Activated CD8-positive, alpha-beta memory T cell treated with anti-CD3 and anti-CD28 coated beads for 36 hours (primary cell): Measurements from ENCODE around the gene FGD5. TPM values are rescaled to one million over a fixed set of nuclear protein-coding genes. Genes with fewer than 3 reads are reported as not detected.

Experiments used
- CTCF ChIA-PET: fragments of 350-600 bp; sonication (Branson Sonifier 250); formaldehyde crosslinking; loops from one replicate; lab custom pipeline; 2021; ENCODE audit warnings: antibody characterized with exemption; lab: Charles Lee
- POLR2A ChIA-PET: fragments of 350-600 bp; sonication (Branson Sonifier 250); formaldehyde crosslinking; loops from one replicate; lab custom pipeline; 2021; ENCODE audit warnings: antibody characterized with exemption; lab: Charles Lee
- total RNA-seq, 2 experiments: library from RNA; stranded (reverse); gene quantifications; one replicate each; pipeline ENCODE4 v1.2.3, GENCODE V29; 2021

The FGD5 gene
- total RNA-seq, 2 experiments from 2014 or later: not detected

GRCh38 chr3:14845826-14846225, 27.1 kb downstream of the FGD5 start:
- POLR2A ChIA-PET: no interaction called here
- CTCF ChIA-PET: no interaction called here

- POLR2A ChIA-PET: no interaction called here
- CTCF ChIA-PET: no interaction called here
Measured at GRCh38 chr3:14846226-14846880, 27.6 kb downstream of the FGD5 start.

DNA sequence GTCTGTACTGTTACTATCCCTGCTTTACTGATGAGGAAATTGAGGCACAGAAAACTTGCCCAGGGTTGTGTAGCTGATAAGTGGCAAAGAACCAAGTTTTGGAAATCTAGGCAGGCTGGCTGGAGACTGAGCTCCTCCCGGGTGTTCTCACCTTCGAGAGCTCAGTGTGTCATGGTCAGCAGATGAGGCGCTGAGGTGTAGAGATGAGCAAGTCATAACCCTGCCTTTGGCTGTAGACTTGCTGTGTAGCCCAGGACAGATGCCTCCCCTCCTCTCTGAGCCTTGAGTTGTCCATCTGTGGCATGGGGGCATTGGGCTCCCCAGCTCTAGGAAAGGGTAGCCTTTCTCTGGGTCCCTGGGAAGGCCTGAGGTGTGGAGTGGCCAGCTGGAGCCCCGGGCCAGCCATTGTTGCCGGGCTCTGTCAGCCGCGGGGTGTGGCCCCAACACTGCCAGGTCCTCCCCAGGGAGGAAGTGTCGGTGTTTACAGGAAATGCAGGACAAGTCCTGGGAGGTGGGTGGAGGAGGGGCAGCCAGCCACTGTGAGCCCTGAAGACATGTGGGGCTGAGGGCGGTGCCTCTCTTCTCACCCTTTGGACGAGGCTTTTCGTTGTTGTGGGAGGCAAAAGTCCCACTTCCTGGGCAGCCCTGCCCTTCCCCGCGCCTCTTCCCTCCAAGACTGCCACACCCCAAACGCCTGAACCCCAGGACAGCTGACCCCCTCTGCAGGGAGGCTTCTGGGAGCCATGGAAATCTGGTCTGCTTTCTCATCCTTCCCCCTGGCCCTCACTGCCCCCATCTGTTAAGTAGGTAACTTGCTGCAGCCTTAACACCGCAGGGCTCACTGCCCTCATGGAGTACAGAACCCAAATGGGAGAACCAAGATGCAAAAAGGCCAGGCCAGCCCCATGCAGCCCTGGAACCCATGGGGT, 29.1 kb downstream of the FGD5 start:
- ChIA-PET POLR2A (no interaction called here), CTCF (interaction anchor here (1.1 kb wide), 1 partner anchor 13 kb away, joined by 3 read pairs; no protein-coding TSS in a partner anchor)

GRCh38 chr3:14848906-14849305, 30.1 kb downstream of the FGD5 start:
- CTCF ChIA-PET: no interaction called here
- POLR2A ChIA-PET: no interaction called here

GRCh38 chr3:14849638-14850230, 31.0 kb downstream of the FGD5 start:
- POLR2A ChIA-PET: no interaction called here

DNA sequence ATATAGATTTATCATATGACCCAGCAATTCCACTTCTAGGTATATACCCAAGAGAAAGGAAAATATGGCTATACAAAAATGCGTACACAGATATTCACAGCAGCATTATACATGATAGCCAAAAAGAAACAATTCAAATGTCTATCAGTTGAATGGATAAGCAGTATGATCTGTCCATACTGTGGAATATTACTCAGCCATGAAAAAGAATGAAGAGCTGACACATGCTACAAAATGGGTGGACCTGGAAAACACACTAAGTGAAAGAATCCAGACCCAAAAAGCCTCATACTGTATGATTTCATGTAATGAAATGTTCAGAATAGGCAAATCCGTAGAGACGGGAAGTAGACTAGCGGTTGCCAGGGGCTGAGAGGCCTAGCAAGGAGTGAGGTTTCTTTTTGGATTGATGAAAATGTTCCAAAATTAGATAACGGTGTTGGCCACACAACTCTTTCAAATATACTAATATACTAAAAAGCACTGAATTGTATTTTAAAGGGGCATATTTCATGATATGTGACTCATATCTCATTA, 33.4 kb downstream of the FGD5 start:
- ChIA-PET CTCF (no interaction called here), POLR2A (no interaction called here)

More at GRCh38 chr3:14849638-14850230, 31.0 kb downstream of the FGD5 start:
- CTCF ChIA-PET: no interaction called here

- POLR2A ChIA-PET: no interaction called here
- CTCF ChIA-PET: no interaction called here
Measured at GRCh38 chr3:14852717-14853116, 34.0 kb downstream of the FGD5 start.

- CTCF ChIA-PET: no interaction called here
- POLR2A ChIA-PET: no interaction called here
Measured at GRCh38 chr3:14853271-14853951, 34.6 kb downstream of the FGD5 start.

- ChIA-PET CTCF (interaction anchor here (0.7 kb wide), 1 partner anchor 207 kb away, joined by 4 read pairs; no protein-coding TSS in a partner anchor), POLR2A (no interaction called here)
Measured at GRCh38 chr3:14857506-14857905, 38.7 kb downstream of the FGD5 start.

DNA sequence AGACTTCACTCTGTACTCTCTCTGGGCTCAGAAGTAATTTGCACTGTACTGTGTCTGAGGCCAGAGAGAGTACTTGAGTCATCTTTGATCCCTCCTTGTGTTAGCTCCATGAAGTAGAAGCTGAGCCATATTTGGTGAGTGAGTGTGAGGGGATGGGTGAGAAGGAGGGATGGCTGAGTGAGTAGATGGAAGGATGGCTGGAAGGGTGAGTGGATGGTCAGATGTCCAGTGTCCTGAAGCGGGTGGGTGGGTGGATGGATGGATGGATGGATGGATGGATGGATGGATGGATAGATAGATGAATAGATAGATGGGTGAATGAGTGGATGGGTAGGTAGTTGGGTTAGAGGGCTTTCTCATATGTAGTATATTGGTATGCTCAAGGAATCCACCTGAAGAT, 39.3 kb downstream of the FGD5 start:
- CTCF ChIA-PET: interaction anchor here (0.7 kb wide), 1 partner anchor 206 kb away, joined by 4 read pairs; no protein-coding TSS in a partner anchor
- POLR2A ChIA-PET: no interaction called here

GRCh38 chr3:14859880-14860279, 41.1 kb downstream of the FGD5 start:
- ChIA-PET POLR2A (no interaction called here), CTCF (no interaction called here)

DNA sequence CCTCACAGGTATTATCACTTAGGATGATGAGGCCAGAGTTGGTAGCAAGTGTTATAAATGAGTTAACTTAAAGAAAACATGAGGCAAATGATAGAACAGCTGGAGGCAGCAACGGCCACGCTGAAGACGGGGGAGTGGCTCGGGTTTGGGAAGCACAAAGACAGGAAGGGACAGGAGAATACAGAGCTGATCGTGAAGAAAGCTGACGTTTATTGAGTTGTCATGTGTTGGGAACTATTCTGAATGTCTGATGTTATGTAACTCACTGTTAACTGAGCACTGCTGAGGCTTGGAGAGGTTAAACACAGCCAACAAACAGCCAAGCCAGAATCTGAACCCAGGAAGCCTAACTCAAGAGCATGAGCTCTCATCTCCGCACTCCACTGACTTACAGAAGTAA, 42.3 kb downstream of the FGD5 start:
- CTCF ChIA-PET: no interaction called here
- POLR2A ChIA-PET: no interaction called here

DNA sequence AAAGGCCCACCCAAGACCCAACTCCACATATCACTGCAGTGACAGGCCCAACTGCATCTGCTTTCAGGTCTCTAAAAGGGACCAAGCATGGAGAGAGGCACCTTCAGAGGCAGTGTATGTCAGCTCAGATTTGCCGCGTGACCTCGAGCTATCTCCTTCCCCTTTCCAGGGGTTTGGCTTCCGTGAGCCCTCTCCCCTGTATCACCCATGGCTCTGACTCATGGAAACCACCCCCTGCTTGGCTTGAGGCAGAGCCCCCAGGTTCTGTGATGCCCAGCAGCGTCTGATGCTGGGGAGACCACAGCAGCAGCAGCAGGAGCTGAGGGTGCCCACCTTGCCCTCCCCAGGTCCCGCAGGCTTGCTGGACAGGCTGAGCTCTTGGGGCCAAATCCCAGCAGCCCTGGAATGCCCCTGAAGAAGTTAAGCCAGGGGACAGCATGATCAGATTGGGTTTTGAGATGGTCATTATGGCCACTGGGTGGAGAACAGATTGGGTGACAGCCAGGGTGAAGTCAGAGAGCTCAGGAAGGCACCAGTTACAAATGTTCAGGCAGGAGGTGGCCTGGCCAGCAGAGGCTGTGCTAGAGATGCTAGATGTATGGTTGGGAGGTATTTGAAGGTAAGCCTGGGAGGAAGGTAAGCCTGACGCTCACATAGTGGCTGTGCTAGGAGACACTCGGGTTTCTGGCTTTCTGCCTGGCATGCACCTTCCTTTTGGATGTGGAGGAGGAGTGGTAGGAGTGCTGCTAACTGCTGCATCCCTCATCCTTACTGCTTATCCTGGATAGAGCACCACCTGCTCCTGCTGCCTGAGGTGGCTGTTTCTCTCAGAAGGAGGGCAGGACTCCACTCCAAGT, 42.9 kb downstream of the FGD5 start:
- ChIA-PET POLR2A (no interaction called here), CTCF (no interaction called here)

GRCh38 chr3:14862303-14862660, 43.5 kb downstream of the FGD5 start:
- POLR2A ChIA-PET: no interaction called here
- CTCF ChIA-PET: no interaction called here

GRCh38 chr3:14862661-14863230, 44.0 kb downstream of the FGD5 start:
- ChIA-PET CTCF (no interaction called here), POLR2A (no interaction called here)

DNA sequence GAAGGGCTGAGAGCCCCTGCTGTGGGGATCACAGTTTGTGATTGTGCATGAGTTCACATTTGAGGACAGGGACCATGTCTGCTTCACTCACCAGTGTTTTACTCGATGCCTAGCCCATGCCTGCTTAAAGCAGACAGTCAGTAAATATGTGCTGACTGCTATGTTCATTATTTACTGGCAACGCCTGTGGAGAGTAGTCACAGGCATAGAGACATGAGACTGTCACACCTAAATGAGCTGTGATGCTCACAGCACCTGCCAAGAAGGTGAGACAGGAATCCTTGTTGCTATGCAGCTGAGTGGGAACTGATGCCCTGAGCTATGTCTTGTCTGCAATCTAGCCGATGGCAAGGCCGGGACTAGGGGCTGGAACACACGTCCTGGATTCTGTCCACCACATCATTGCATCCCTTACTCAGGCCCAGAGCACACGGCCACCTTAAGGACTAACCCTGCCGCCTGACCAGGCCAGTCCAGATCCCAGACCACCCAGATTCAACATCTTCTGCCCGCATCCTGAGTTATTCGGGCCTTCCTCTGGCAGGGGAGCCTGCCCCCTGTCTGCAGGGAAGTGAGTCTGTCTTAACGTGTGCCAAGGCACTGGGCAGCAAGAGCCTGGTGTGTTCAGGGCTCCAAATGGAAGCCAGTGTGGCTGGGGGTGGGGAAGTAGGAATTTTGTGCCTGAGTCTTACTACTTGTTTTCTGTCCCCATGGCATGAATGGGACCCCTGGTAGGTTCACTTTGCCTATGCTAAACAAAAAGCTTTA, 44.8 kb downstream of the FGD5 start:
- POLR2A ChIA-PET: no interaction called here
- CTCF ChIA-PET: interaction anchor here (0.8 kb wide), 1 partner anchor 25 kb away, joined by 3 read pairs; no protein-coding TSS in a partner anchor

DNA sequence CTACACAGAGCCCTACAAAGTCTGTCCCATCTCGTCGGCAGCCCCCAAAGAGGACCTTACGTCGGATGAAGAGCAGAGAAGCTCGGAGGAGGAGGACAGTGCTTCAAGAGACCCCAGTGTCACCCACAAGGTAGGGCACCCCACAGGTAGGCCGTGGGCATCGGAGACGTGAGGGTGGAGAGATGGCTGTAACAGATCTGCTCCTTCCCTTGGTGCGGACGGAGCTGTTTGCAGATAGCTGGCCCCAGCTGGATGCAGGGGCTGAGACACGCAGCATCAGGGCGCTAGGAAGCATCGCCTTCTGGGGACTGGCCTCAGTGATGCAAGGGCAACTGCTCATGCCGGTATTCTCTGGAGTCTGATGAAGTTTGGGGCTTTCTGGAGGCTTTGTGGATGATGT, 45.4 kb downstream of the FGD5 start:
- POLR2A ChIA-PET: no interaction called here
- CTCF ChIA-PET: interaction anchor here (0.8 kb wide), 1 partner anchor 25 kb away, joined by 3 read pairs; no protein-coding TSS in a partner anchor
